GM18526 (cell line): ENCODE measurements around the gene NSF.

Experiments
- POLR2A ChIP-seq: IDR thresholded peaks from 3 replicates; pipeline ENCODE4 v1.6.1; 2011; ENCODE audit not compliant: insufficient read length; ENCODE audit errors: extremely low read depth

NSF gene

GRCh38 chr17:46738544-46738943, 148.1 kb downstream of the NSF start:
- TF ChIP-seq POLR2A, result no peak

GRCh38 chr17:46739982-46740381, 149.5 kb downstream of the NSF start:
- no peak for TF ChIP-seq POLR2A

- no peak for TF ChIP-seq POLR2A
Observed at GRCh38 chr17:46741122-46741730, 150.8 kb downstream of the NSF start.

GRCh38 chr17:46742565-46743270, 152.2 kb downstream of the NSF start:
- no peak for TF ChIP-seq POLR2A

GRCh38 chr17:46744441-46744840, 154.0 kb downstream of the NSF start:
- TF ChIP-seq POLR2A, result no peak

- no peak for TF ChIP-seq POLR2A
Observed at GRCh38 chr17:46745376-46745775, 154.9 kb downstream of the NSF start.

GRCh38 chr17:46751425-46751824, 161.0 kb downstream of the NSF start:
- TF ChIP-seq POLR2A, result no peak

GRCh38 chr17:46753776-46754175, 163.3 kb downstream of the NSF start:
- TF ChIP-seq POLR2A, result no peak

GRCh38 chr17:46756081-46756735, 165.7 kb downstream of the NSF start:
- TF ChIP-seq POLR2A, result no peak

GRCh38 chr17:46756861-46757260, 166.4 kb downstream of the NSF start:
- TF ChIP-seq POLR2A, result no peak

- no peak for TF ChIP-seq POLR2A
Observed at GRCh38 chr17:46758614-46759013, 168.1 kb downstream of the NSF start.

- TF ChIP-seq POLR2A, result no peak
Observed at GRCh38 chr17:46759141-46759540, 168.7 kb downstream of the NSF start.

- no peak for TF ChIP-seq POLR2A
Observed at GRCh38 chr17:46763416-46763815, 172.9 kb downstream of the NSF start.

GRCh38 chr17:46764000-46764708, 173.7 kb downstream of the NSF start:
- no peak for TF ChIP-seq POLR2A

- no peak for TF ChIP-seq POLR2A
Observed at GRCh38 chr17:46764709-46765401, 174.4 kb downstream of the NSF start.
